Keratinocyte (primary cell): Measurements from ENCODE around the gene TNNT2.

Source experiments
- EZH2 ChIP-seq: IDR thresholded peaks from one replicate; pipeline ENCODE4 v1.6.1; 2012; ENCODE audit warnings: inconsistent platforms, mild to moderate bottlenecking, low read length, moderate library complexity
- TF ChIP-seq, protein P1 (sequence below), 3 experiments: IDR thresholded peaks in 1 of 3; conservative IDR thresholded peaks in 1 of 3; optimal IDR thresholded peaks in 1 of 3; 2 replicates in 2 of 3; 3 replicates in 1 of 3; pipeline versions ENCODE3 to v1.5.1; 2011; ENCODE audit warnings: low read length in 3 of 3, mild to moderate bottlenecking in 3 of 3, moderate library complexity in 2 of 3, control low read depth in 1 of 3, inconsistent platforms in 1 of 3; ENCODE audit not compliant: insufficient read depth in 2 of 3; ENCODE audit errors: extremely low read depth in 1 of 3

DNA sequence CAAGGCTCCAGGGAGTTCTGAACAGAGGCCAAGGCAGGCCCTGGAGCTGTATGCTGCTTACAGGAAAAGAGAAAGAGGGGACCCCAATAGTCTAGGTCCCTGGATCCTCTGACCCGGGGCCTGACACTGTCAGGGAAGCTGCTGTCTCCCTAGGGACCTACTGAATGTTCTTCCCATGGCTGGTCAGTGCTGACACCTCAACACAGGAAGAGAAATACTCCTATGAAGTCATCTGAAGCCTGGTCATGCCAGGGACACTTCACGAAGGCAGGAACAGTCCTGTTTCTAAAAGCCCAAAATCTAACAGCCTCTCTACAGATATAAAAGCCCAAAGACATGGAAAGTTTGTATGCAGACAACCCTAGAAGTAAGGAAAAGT lies 23.4 kb upstream of the TNNT2 start:
- no peak for TF ChIP-seq EZH2
- TF ChIP-seq, protein P1, sequence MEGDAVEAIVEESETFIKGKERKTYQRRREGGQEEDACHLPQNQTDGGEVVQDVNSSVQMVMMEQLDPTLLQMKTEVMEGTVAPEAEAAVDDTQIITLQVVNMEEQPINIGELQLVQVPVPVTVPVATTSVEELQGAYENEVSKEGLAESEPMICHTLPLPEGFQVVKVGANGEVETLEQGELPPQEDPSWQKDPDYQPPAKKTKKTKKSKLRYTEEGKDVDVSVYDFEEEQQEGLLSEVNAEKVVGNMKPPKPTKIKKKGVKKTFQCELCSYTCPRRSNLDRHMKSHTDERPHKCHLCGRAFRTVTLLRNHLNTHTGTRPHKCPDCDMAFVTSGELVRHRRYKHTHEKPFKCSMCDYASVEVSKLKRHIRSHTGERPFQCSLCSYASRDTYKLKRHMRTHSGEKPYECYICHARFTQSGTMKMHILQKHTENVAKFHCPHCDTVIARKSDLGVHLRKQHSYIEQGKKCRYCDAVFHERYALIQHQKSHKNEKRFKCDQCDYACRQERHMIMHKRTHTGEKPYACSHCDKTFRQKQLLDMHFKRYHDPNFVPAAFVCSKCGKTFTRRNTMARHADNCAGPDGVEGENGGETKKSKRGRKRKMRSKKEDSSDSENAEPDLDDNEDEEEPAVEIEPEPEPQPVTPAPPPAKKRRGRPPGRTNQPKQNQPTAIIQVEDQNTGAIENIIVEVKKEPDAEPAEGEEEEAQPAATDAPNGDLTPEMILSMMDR (optimal IDR thresholded peaks at IDR 0.05 in 1 of 3, IDR thresholded peaks at IDR 0.05 in 1 of 3, conservative IDR thresholded peaks at IDR 0.05 in 1 of 3; ENCODE audit: extremely low read depth in 1 of 3, insufficient read depth in 2 of 3, low read length in 3 of 3), result no peak
